Activated naive CD4-positive, alpha-beta T cell treated with anti-CD3 and anti-CD28 coated beads, Interleukin-2, amount 50 U/mL, for 72 hours (primary cell): ENCODE results near the gene CRPPA. TPM values are rescaled to one million over a fixed set of nuclear protein-coding genes. Genes with fewer than 3 reads are reported as not detected.
"Not testable (repeated sequence)": the region's sequence is repeated elsewhere in the genome, so short reads cannot be mapped to it uniquely, and the experiment has no call there.

ENCODE experiments used
- ATAC-seq, 2 donors: fragments of 150-1000 bp; cut with Tn5 transposase; 2 replicates each; pipeline ENCODE4 v1.10.0; 2021; ENCODE audit warnings: mild to moderate bottlenecking in 2 of 2, moderate library complexity in 2 of 2
- DNase-seq, 2 donors: peaks; one replicate each; pipeline ENCODE4 v3.0.0; 2021 to 2022; ENCODE audit warnings: low spot score in 2 of 2
- H3K27ac Mint-ChIP-seq, 2 donors: one replicate each; pipeline ENCODE4 v1.8.0; 2022; ENCODE audit warnings: mild to moderate bottlenecking in 2 of 2, mixed read lengths in 2 of 2
- H3K36me3 Mint-ChIP-seq, 2 donors: one replicate each; pipeline ENCODE4 v1.8.0; 2022; ENCODE audit warnings: mixed read lengths in 2 of 2
- H3K9me3 Mint-ChIP-seq, 2 donors: one replicate each; pipeline ENCODE4 v1.8.0; 2022; ENCODE audit warnings: mixed read lengths in 2 of 2
- total RNA-seq, 2 donors: library from RNA; stranded (reverse); gene quantifications; one replicate each; pipeline ENCODE4 v1.2.3, GENCODE V29; 2022

Gene CRPPA
- total RNA-seq, 2 donors from 2014 or later = 0.43 to 1.0 TPM

DNA sequence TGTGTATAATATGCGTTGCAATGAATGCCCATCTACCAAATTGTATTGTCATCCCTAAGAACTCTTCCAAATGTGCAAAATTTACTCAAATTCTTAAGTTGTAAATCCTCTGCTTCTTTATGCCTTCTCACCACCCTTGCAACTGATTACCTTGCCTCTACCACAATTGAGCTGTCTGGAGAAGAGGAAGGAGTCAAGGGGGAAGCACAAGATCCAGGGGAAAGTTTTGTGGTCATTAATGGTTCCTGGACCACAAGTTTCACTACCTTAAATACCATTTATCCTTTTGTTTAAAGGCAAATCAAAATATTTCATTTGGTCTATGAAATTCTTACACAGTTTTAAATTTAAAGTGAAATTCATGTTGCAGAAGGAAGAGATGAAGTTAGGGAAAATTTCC is 16.7 kb downstream of the CRPPA start:
- Mint-ChIP-seq H3K27ac (no peak overlapping the region), H3K9me3 (peaks cover 23% of the 10 kb centered on the region in 2 donors), H3K36me3 (peaks cover 21 to 28% of the 10 kb centered on the region in 2 donors)
- DNase-seq = no peak
- no peak for ATAC-seq

DNA sequence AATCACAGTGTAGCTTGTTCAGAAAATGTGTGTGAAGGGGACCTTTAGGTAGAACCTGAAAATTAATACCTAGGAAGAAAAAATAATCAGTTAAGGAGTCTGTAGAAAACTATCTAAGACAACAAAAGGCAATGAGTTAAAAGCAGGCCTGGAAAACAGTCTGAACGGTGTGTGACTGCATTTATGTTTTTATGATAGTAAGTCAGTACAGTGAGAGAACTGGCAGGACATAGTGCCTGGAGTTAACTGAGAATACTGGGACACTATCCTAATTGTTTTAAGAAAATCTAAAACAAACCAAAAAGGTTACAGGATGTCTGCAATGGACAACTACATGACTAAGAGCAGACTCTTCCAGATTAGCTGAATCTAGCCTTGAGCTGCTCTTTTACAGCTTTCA is 17.9 kb downstream of the CRPPA start:
- ATAC-seq (no peak), DNase-seq (no peak)
- Mint-ChIP-seq H3K36me3 (peaks cover 27 to 37% of the 10 kb centered on the region in 2 donors), H3K9me3 (peaks cover 23 to 34% of the 10 kb centered on the region in 2 donors), H3K27ac (no peak overlapping the region)

DNA sequence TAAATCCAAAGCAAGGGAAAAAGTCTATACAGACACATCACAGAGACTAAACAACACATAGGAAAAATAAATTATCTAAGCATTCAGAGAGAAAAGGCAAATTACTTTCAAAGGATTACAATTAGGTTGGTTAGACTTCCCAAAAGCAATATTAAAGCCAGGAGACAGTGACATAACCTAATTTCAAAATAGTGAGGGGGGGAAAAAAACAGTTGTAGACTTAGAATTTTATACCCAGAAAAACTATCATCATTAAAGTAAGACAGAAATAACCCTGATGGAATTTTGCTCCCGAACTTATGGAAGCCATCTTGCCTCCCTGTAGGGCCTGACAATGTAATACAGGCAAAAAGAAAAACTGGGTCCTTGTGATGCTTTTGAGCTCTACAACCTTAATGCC is 18.4 kb downstream of the CRPPA start:
- Mint-ChIP-seq H3K27ac (no peak overlapping the region), H3K36me3 (peaks cover 27 to 40% of the 10 kb centered on the region in 2 donors), H3K9me3 (peaks cover 23 to 39% of the 10 kb centered on the region in 2 donors)
- ATAC-seq = no peak
- DNase-seq = no peak

DNA sequence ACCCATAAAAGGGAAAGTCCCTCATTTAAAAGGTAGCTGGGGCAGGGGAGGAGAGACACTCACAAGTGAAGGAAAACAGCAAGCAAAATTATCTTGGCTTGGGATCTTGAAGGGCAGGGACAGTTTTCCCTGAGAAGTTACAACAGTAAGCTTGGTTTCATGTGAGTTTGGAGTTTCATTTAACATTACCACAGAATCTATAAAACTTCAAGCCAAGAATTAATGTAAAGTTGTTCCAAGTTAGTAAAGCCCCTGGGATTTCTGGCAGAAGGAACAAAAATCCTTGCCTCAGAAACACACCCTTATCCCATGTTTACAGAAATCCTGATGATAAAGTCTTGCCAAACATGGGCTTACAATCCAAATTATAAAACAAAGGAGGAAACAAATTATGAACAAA is 19.2 kb downstream of the CRPPA start:
- DNase-seq = no peak
- Mint-ChIP-seq H3K27ac (no peak overlapping the region), H3K9me3 (peaks cover 23 to 47% of the 10 kb centered on the region in 2 donors), H3K36me3 (peaks cover 30 to 48% of the 10 kb centered on the region in 2 donors)
- ATAC-seq = no peak

DNA sequence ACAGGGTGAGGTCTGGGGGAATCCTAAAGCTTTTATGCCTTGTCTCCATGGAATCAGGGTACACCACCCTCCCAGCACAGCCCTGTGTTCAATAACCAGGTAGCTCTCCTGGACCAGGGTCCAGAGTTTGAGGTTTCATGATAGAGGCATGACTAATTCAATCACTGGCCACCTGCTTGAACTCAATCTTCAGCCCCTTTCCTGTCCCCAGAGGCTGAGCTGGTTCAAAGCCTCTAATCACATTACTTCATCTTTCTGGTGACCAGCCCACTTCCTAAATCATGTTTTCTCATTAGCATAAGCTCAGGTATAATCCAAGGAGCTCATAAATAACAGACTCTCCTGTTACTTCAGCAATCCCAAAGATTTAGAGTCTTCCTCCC is 20.5 kb downstream of the CRPPA start:
- Mint-ChIP-seq H3K36me3 (peaks cover 39 to 58% of the 10 kb centered on the region in 2 donors), H3K9me3 (peaks cover 30 to 57% of the 10 kb centered on the region in 2 donors), H3K27ac (no peak overlapping the region)
- no peak for DNase-seq
- ATAC-seq = no peak

DNA sequence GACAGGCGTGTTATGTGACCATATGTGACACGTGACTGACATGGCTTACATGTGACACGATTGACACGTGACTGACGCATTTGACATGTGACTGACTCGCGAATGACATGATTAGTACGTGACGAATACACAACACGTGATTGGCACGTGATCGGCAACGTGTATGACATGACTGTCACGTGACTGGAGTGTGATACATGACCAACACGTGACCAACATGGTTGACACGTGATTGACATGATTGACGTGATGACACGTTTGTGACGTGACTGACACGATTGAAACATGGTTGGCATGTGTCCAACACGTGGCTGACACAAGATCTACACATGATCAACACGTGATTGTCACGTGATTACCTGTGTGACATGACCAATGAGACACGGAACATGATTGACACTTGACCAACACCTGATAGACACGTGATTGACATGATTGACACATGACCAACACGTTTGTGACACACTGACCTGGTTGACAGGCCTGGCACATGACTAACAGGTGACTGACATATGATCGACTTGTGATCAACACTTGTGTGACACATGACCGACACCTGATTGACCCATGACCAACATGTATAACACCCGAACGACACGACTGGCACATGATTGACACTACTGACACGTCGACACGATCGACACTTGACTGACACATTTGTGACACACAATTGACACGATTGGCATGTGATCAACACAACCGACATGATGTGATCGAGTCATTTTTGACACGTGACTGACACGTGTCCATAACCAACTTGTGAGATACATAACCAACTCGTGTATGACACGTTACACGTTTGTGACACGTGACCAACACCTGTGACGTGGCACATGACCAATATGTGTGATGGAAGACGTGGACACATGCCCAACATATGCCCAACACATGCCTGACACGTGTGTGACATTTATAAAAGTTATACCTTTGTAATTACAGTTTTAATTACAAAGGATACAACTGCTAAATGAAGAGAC is 21.1 kb downstream of the CRPPA start:
- Mint-ChIP-seq H3K36me3 (peaks cover 39 to 58% of the 10 kb centered on the region in 2 donors), H3K9me3 (peaks cover 30 to 57% of the 10 kb centered on the region in 2 donors), H3K27ac (no peak overlapping the region)
- ATAC-seq = no peak
- DNase-seq = no peak

DNA sequence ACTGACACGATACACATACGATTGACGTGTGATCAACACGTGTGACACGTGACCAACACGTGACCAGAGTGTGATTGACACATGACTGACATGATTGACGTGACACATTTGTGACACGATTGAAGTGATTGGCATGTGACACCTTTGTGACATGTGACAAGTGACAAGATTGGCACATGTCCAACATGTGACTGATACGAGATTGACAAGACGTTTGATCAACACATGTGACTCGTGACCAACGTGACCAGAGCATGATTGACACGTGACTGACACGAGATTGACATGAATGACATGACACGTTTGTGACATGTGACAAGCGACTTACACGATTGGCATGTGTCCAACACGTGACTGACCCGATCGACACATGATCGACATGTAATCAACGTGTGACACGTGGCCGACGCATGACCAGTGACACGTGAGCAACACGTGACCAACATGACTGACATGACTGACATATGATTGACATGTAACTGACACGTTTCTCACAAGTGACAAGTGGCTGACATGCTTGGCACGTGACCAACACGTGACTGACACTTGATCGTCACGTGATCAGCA is 22.0 kb downstream of the CRPPA start:
- no peak for ATAC-seq
- H3K36me3 Mint-ChIP-seq = peaks cover 39 to 58% of the 10 kb centered on the region in 2 donors
- H3K27ac Mint-ChIP-seq = no peak overlapping the region
- DNase-seq = no peak
- peaks cover 33 to 57% of the 10 kb centered on the region in 2 donors for H3K9me3 Mint-ChIP-seq

DNA sequence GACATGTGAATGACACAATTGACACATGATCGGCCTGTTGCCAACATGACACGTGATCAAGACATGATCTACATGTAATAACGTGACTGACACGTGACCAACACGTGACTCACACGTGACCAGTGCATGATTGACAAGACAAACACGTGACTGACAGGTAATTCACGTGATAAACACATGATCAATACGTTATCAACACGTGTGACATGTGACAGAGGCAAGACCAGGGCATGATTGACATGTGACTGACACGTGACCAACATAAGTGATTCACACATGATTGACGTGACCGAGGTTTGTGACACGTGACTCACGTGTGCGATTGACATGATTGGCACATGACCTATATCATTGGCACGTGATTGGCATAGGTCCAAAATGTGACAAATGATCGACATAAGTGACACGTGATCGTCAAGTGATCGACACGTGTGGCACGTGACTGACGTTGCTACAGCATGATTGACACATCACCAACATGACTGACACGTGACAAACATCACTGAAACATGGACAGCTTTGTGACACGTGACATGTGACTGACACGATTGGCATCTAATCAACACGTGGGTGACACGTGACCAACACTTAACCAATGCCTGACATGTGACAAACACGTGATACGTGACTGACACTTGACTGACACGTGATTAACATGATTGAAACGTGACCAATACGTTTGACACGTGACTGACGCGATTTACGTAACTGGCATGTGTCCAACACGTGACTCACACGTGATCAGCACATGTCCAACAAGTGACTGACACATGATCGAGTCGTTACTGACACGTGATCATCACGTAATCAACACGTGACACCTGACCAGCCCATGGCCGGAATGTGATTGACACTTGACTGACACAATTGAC is 23.0 kb downstream of the CRPPA start:
- Mint-ChIP-seq H3K36me3 (peaks cover 38 to 58% of the 10 kb centered on the region in 2 donors), H3K27ac (no peak overlapping the region), H3K9me3 (peaks cover 36 to 57% of the 10 kb centered on the region in 2 donors)
- DNase-seq (no peak), ATAC-seq (no peak)

DNA sequence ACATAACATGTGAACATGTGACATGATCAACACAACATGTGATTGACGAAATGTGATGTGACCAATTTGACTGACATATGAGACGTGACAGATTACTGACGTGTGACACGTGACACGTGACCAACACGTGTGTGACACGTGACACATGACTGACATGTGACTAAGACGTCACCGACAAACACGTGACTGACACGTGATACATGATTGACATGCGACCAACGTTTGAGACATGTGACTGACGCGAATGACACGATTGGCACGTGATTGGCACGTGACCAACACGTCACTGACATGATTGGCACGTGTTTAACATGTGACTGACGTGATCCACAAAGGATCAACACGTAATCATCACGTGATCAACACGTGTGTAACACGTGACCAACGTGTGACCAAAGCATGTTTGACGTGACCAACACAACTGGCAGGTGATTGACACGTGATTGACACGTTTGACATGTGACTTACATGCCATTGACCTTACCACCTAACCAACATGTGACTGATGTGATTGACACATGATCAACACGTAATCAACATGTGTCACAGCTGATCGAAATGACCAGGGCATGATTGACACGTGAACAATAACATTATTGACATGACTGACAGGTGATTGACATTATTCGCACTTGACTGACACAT is 23.7 kb downstream of the CRPPA start:
- DNase-seq = no peak
- no peak for ATAC-seq
- Mint-ChIP-seq H3K36me3 (peaks cover 30 to 51% of the 10 kb centered on the region in 2 donors), H3K27ac (no peak overlapping the region), H3K9me3 (peaks cover 29 to 54% of the 10 kb centered on the region in 2 donors)

DNA sequence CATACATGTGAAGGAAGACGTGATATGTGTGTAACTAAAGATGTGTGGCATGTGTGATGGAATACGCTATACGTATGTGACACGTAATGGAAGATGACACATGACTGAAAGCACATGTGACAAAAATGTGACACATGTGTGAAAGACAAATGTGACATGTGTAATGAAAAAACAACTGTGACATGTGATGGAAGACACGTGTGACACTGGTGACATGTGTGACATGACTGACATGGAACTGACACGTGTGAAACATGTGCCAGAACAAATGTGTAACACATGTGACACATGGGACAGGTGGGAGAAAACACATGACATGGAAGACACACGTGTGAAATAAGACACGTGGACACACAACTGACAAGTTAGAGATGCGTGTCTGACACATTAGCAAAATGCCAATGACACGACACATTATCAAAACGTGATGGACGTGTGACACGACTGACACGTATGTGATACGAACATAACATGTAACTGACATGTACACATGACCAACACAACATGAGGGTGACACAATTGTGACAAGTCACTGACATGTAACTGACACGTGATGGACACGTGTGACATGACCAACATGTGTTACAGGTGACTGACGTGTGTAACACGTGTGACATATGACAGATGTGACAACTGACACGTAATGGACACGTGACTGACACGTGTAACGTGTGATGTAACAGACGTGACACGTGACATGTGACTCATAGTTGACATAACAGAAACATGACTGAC is 24.4 kb downstream of the CRPPA start:
- ATAC-seq (no peak), DNase-seq (no peak)
- Mint-ChIP-seq H3K27ac (peak overlapping the region in 1 of 2 donors; percentile 84), H3K36me3 (peaks cover 23 to 45% of the 10 kb centered on the region in 2 donors), H3K9me3 (peaks cover 22 to 47% of the 10 kb centered on the region in 2 donors)

DNA sequence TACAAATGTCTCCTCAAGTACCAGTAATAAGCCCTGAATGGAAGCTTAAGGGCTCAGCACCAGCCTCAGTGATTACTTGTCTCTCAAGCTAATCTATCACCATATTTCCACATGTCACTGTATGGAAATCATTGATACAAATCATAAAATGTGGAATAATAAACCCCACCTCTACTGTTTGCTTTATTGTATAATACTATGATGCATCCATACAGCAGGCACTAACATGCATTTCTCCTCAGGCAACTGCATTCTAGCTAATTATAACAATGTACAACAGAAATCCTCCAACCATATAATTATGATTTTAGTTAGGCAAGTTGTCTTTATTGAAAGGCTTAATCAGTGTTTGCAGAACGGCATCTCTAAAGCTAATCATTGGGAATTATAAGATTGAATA is 26.2 kb downstream of the CRPPA start:
- DNase-seq (no peak), ATAC-seq (no peak)
- peaks cover 17 to 42% of the 10 kb centered on the region in 2 donors for H3K36me3 Mint-ChIP-seq
- no peak overlapping the region for H3K27ac Mint-ChIP-seq
- peaks cover 13 to 44% of the 10 kb centered on the region in 2 donors for H3K9me3 Mint-ChIP-seq

DNA sequence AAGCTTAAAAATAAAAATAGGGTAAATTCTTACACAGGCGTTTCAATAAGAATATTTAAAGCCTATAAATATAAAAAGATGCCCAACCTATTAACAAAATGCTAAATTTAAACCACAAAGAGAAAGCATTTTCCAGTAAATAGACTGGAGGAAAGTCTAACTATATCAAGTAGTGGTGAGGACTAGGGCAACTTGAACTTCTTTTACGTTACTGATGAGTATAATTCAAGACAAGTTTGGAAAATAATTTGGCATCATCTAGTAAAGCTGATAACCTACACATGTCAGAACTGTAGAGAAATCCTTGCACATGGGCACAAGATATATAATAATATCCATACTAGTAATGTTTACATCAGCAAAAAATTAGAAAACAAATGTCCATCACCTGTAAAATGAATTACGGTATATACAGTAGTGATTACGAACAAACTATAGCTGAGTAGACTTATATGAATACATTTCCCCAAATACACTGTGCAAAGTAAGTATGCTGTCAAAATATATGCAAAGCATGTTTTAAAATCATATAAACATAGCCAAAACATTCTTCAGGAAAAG is 27.4 kb downstream of the CRPPA start:
- Mint-ChIP-seq H3K36me3 (peaks cover 12 to 30% of the 10 kb centered on the region in 2 donors), H3K27ac (no peak overlapping the region), H3K9me3 (peaks cover 13 to 32% of the 10 kb centered on the region in 2 donors)
- ATAC-seq = no peak
- no peak for DNase-seq

DNA sequence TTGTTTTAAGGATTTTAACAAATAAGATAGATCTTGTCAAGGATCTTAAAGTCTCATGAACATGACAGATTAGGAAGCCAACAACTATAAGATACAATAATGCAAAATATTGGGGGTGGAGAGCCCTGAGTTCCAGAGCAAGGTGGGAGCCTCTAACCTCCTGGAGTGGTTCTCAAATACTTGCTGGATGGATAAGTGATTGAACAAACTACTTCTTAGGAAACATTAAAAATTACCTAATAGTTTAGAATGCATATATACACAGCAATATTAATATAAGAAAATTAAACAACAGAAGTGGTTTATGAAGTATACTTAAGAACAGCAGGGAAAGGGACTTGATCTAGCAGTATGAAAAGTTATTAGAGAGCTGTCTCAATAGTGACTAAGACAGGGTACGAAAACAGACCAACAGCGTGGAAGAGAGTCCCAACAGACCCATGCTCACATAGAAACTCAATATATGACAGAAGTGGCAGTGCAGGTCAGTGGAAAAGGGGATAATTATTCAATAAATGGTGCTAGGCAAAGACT is 28.3 kb downstream of the CRPPA start:
- peaks cover 12 to 26% of the 10 kb centered on the region in 2 donors for H3K36me3 Mint-ChIP-seq
- ATAC-seq = no peak
- H3K9me3 Mint-ChIP-seq = peaks cover 13 to 24% of the 10 kb centered on the region in 2 donors
- no peak for DNase-seq
- H3K27ac Mint-ChIP-seq = no peak overlapping the region

DNA sequence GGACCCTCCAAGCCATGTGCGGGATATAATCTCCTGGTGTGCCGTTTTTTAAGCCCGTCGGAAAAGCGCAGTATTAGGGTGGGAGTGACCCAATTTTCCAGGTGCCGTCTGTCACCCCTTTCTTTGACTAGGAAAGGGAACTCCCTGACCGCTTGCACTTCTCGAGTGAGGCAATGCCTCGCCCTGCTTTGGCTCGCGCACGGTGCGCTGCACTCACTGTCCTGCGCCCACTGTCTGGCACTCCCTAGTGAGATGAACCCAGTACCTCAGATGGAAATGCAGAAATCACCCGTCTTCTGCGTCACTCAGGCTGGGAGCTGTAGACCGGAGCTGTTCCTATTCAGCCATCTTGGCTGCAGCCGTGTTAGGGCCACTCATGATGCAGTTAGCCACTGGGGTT is 37.6 kb downstream of the CRPPA start:
- not testable (repeated sequence) for H3K27ac Mint-ChIP-seq, ATAC-seq, DNase-seq
- H3K36me3 Mint-ChIP-seq = peaks cover 5 to 16% of the 10 kb centered on the region in 2 donors
- H3K9me3 Mint-ChIP-seq = peaks cover 0 to 12% of the 10 kb centered on the region in 2 donors

DNA sequence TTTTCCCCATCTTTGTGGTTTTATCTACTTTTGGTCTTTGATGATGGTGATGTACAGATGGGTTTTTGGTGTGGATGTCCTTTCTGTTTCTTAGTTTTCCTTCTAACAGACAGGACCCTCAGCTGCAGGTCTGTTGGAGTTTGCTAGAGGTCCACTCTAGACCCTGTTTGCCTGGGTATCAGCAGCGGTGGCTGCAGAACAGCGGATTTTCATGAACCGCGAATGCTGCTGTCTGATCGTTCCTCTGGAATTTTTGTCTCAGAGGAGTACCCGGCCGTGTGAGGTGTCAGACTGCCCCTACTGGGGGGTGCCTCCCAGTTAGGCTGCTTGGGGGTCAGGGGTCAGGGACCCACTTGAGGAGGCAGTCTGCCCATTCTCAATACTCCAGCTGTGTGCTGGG is 38.2 kb downstream of the CRPPA start:
- Mint-ChIP-seq H3K9me3 (peaks cover 0 to 12% of the 10 kb centered on the region in 2 donors), H3K36me3 (peaks cover 5 to 16% of the 10 kb centered on the region in 2 donors)
- ATAC-seq, DNase-seq, H3K27ac Mint-ChIP-seq: not testable (repeated sequence)
